NB4 (cell line): Measurements from ENCODE around the gene RAB6A.

Experiments
- POLR2A ChIP-seq: IDR thresholded peaks from 2 replicates; pipeline ENCODE4 v1.6.1; 2011; ENCODE audit warnings: mild to moderate bottlenecking; ENCODE audit not compliant: insufficient read length; ENCODE audit errors: extremely low read depth
- TF ChIP-seq, protein P1 (sequence below): IDR thresholded peaks from one replicate; pipeline ENCODE4 v1.5.1; 2012; ENCODE audit warnings: low read depth, low read length

DNA sequence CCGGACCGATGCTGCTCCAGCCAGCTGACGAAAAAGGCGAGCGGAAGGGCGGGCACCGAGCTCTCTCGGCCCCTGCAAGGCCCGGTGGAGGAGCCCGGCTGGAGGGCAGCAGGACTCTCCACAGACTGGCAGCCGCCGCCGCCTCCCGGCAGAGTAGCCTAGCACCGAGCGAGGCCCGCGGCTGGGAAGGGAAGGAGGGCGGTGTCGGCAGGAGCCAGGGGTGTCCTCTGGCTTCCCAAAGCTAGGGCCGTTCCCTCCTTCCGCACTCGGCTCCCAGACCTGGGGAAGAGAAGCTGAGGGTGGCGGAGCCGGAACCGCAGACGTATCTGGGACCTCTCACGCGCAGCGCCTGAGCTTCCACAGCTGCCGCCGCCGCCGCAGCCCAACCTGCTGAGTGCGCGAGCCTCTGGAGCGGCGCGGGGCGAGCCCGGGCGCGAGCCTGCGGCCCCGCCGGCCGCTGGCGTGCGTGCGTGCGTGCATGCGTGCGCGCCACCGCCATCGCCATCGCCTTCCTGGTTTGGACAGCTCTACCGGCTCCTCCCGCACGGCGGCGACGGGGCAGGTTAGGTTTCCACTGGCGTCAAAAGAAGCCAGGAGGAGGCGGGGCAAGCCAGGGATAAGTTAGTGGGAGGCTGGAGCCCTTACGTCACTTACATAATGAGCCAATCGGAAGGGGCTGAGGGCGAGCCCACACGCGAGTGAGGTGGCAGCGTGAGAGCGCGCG, at the start of gene RAB6A:
- TF ChIP-seq, protein P1, sequence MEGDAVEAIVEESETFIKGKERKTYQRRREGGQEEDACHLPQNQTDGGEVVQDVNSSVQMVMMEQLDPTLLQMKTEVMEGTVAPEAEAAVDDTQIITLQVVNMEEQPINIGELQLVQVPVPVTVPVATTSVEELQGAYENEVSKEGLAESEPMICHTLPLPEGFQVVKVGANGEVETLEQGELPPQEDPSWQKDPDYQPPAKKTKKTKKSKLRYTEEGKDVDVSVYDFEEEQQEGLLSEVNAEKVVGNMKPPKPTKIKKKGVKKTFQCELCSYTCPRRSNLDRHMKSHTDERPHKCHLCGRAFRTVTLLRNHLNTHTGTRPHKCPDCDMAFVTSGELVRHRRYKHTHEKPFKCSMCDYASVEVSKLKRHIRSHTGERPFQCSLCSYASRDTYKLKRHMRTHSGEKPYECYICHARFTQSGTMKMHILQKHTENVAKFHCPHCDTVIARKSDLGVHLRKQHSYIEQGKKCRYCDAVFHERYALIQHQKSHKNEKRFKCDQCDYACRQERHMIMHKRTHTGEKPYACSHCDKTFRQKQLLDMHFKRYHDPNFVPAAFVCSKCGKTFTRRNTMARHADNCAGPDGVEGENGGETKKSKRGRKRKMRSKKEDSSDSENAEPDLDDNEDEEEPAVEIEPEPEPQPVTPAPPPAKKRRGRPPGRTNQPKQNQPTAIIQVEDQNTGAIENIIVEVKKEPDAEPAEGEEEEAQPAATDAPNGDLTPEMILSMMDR = no peak
- TF ChIP-seq POLR2A = peak; percentile 73
